ENCODE data around the gene EDC4. TPM values are rescaled to one million over a fixed set of nuclear protein-coding genes. Genes with fewer than 3 reads are reported as not detected.
"Not testable (repeated sequence)": the region's sequence is repeated elsewhere in the genome, so short reads cannot be mapped to it uniquely, and the experiment has no call there.

Gene EDC4
- polyA plus RNA-seq, 1 donor from 2014 or later: 66.0 TPM

DNA sequence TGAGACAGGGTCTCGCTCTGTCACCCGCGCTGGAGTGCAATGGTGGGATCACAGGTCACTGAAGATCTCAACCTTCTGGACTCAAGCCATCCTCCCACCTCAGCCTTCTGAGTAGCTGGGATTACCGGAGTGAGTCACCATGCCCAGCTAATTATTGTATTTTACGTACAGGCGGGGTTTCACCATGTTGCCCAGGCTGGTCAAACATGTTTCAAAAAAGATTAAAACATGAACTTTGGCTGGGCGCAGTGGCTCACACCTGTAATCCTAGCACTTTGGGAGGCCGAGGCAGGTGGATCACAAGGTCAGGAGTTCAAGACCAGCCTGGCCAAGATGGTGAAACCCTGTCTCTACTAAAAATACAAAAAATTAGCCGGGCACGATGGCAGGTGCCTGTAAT lies 35.7 kb upstream of the EDC4 start:
- H3K4me2 ChIP-seq (ENCODE audit: low read length); H3K27me3 ChIP-seq (ENCODE audit: insufficient read depth, low read depth, low read length); H4K20me1 ChIP-seq (ENCODE audit: insufficient read depth); H3K36me3 ChIP-seq (ENCODE audit: insufficient read depth, low read length); H3K9me2 ChIP-seq (ENCODE audit: insufficient read depth, low read length); H3K4me3 ChIP-seq (ENCODE audit: low read length); H3K79me2 ChIP-seq (replicated peaks; ENCODE audit: insufficient read depth, low read length); H3K9ac ChIP-seq (ENCODE audit: low read length); H3K27ac ChIP-seq (ENCODE audit: low read length); H3F3A ChIP-seq (ENCODE audit: insufficient read depth, low read length, poor library complexity, severe bottlenecking); H2AFZ ChIP-seq (ENCODE audit: low read depth, low read length); H3K9me3 ChIP-seq (ENCODE audit: low read length): not testable (repeated sequence)

GRCh38 chr16:67837811-67838210 lies 35.0 kb upstream of the EDC4 start:
- Histone ChIP-seq H3K4me2 (ENCODE audit: low read length) (no peak overlapping the region), H2AFZ (ENCODE audit: low read depth, low read length) (no peak overlapping the region), H3K9me2 (ENCODE audit: insufficient read depth, low read length) (no peaks in the 10 kb centered on the region), H3K9me3 (ENCODE audit: low read length) (no peaks in the 10 kb centered on the region), H3K79me2 (replicated peaks; ENCODE audit: insufficient read depth, low read length) (peaks cover 4% of the 10 kb centered on the region), H3F3A (ENCODE audit: insufficient read depth, low read length, poor library complexity, severe bottlenecking) (no peaks in the 10 kb centered on the region), H4K20me1 (ENCODE audit: insufficient read depth) (no peaks in the 10 kb centered on the region), H3K36me3 (ENCODE audit: insufficient read depth, low read length) (no peaks in the 10 kb centered on the region), H3K9ac (ENCODE audit: low read length) (no peak overlapping the region), H3K4me3 (ENCODE audit: low read length) (no peak overlapping the region), H3K27me3 (ENCODE audit: insufficient read depth, low read depth, low read length) (no peaks in the 10 kb centered on the region), H3K27ac (ENCODE audit: low read length) (no peak overlapping the region)
- no peak for TF ChIP-seq TAF1 (IDR thresholded peaks at IDR 0.05; ENCODE audit: low read depth)
- TF ChIP-seq EP300 (conservative IDR thresholded peaks at IDR 0.05; ENCODE audit: poor library complexity, severe bottlenecking): no peak
- TF ChIP-seq SMC3 (conservative IDR thresholded peaks at IDR 0.05; ENCODE audit: poor library complexity): no peak
- TF ChIP-seq, protein P1, sequence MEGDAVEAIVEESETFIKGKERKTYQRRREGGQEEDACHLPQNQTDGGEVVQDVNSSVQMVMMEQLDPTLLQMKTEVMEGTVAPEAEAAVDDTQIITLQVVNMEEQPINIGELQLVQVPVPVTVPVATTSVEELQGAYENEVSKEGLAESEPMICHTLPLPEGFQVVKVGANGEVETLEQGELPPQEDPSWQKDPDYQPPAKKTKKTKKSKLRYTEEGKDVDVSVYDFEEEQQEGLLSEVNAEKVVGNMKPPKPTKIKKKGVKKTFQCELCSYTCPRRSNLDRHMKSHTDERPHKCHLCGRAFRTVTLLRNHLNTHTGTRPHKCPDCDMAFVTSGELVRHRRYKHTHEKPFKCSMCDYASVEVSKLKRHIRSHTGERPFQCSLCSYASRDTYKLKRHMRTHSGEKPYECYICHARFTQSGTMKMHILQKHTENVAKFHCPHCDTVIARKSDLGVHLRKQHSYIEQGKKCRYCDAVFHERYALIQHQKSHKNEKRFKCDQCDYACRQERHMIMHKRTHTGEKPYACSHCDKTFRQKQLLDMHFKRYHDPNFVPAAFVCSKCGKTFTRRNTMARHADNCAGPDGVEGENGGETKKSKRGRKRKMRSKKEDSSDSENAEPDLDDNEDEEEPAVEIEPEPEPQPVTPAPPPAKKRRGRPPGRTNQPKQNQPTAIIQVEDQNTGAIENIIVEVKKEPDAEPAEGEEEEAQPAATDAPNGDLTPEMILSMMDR (IDR thresholded peaks at IDR 0.05; ENCODE audit: poor library complexity, severe bottlenecking): no peak
- TF ChIP-seq EZH2 (IDR thresholded peaks at IDR 0.05; ENCODE audit: borderline replicate concordance, insufficient read depth, low read length, poor library complexity, severe bottlenecking): no peak
- no peak for TF ChIP-seq MXI1 (conservative IDR thresholded peaks at IDR 0.05; ENCODE audit: poor library complexity, severe bottlenecking)
- no peak for TF ChIP-seq REST (IDR thresholded peaks at IDR 0.05; ENCODE audit: borderline replicate concordance)
- no peak for TF ChIP-seq POLR2AphosphoS5 (IDR thresholded peaks at IDR 0.05)
- TF ChIP-seq RAD21 (conservative IDR thresholded peaks at IDR 0.05): no peak

DNA sequence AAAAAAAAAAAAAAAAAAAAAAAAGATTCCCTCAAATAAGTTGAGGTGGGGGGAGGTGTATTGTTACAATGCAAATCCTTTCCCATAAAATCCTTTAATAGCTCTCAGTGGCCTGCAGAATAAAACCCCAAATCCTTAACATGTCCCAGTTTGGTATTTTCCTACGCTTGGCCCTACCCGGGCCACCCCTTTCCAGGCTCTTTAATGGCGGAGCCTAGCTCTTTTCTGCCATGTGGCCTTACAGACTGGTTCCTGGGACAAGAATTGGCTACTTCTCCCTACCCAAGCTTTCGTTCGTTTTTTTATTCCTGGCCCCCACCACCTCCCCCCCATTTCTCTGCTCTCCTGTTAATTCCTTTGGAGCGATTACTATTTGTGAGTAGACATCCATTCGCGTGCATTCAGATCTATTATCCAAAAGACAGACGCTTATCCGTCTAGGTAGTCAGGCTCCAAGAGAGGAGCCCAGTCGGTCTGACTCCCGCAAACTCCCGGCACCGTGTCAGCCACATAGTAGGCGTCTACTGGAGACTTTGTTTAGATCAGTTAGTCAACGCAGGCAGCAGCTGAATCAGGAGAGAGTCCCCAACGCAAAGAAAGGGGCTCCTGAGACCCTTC lies 31.5 kb upstream of the EDC4 start:
- no peaks in the 10 kb centered on the region for H3F3A ChIP-seq (ENCODE audit: insufficient read depth, low read length, poor library complexity, severe bottlenecking)
- peak overlapping the region; percentile 73 for H2AFZ ChIP-seq (ENCODE audit: low read depth, low read length)
- H3K27me3 ChIP-seq (ENCODE audit: insufficient read depth, low read depth, low read length): no peaks in the 10 kb centered on the region
- no peak overlapping the region for H3K4me2 ChIP-seq (ENCODE audit: low read length)
- peak overlapping the region; percentile 96 for H3K9ac ChIP-seq (ENCODE audit: low read length)
- H3K36me3 ChIP-seq (ENCODE audit: insufficient read depth, low read length): no peaks in the 10 kb centered on the region
- H3K27ac ChIP-seq (ENCODE audit: low read length): peak overlapping the region; percentile 97
- no peaks in the 10 kb centered on the region for H4K20me1 ChIP-seq (ENCODE audit: insufficient read depth)
- peaks cover 26% of the 10 kb centered on the region for H3K79me2 ChIP-seq (replicated peaks; ENCODE audit: insufficient read depth, low read length)
- TF ChIP-seq EZH2 (IDR thresholded peaks at IDR 0.05; ENCODE audit: borderline replicate concordance, insufficient read depth, low read length, poor library complexity, severe bottlenecking) (no peak), TAF1 (IDR thresholded peaks at IDR 0.05; ENCODE audit: low read depth) (no peak), RAD21 (conservative IDR thresholded peaks at IDR 0.05) (no peak), SMC3 (conservative IDR thresholded peaks at IDR 0.05; ENCODE audit: poor library complexity) (no peak), POLR2AphosphoS5 (IDR thresholded peaks at IDR 0.05) (no peak), MXI1 (conservative IDR thresholded peaks at IDR 0.05; ENCODE audit: poor library complexity, severe bottlenecking) (no peak), REST (IDR thresholded peaks at IDR 0.05; ENCODE audit: borderline replicate concordance) (no peak), EP300 (conservative IDR thresholded peaks at IDR 0.05; ENCODE audit: poor library complexity, severe bottlenecking) (no peak)
- TF ChIP-seq, protein P1 (IDR thresholded peaks at IDR 0.05; ENCODE audit: poor library complexity, severe bottlenecking): no peak
- H3K9me2 ChIP-seq (ENCODE audit: insufficient read depth, low read length): no peaks in the 10 kb centered on the region
- peak overlapping the region; percentile 97 for H3K4me3 ChIP-seq (ENCODE audit: low read length)
- H3K9me3 ChIP-seq (ENCODE audit: low read length): no peaks in the 10 kb centered on the region

All from neural cell (in vitro differentiated cells).